Stimulated activated CD4-positive, alpha-beta T cell treated with anti-CD3 and anti-CD28 coated beads, TNF-alpha, amount 100 ng/mL, for 4 hours (primary cell): ENCODE measurements around the gene MYO7B.

Source experiments
- DNase-seq, 3 experiments: peaks; one replicate each; pipeline ENCODE4 v3.0.0-alpha.2; 2020; ENCODE audit warnings: low read depth in 3 of 3

Gene MYO7B

DNA sequence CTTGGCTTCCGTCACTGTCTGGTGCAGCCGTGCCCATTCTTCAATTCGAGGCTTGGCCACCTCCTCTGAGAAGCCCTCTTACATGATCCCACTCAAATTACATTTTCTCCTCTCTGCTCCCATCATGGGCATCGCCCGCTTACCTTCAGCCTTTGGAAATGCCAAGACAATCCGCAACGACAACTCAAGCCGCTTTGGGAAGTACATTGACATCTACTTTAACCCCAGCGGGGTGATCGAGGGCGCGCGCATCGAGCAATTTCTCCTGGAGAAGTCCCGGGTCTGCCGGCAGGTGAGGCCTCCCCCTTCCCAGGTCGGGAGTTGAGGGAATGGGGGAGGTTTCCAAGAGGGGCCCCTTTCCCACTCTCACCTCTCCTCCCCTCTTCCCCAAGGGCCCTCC lies 38.3 kb downstream of the MYO7B start:
- no peak for DNase-seq

DNA sequence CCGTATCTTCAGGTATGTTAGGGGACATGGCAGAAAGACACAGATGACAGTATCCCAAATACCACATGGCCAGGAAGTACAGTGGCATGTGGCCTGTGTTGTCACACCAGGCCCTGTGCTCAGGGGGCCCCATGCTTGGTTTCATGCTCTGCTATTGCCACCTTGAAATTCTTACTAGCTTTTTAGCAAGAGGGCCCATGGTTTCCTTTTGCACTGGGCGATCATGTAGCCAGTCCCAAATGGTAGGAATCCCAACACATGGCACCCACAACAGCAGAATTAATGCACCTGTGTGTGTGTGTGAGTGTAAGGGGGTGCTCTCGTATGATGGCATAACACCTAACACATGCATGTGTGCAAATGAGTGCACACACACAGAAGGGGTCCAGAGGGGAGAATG lies 39.2 kb downstream of the MYO7B start:
- DNase-seq, result no peak

DNA sequence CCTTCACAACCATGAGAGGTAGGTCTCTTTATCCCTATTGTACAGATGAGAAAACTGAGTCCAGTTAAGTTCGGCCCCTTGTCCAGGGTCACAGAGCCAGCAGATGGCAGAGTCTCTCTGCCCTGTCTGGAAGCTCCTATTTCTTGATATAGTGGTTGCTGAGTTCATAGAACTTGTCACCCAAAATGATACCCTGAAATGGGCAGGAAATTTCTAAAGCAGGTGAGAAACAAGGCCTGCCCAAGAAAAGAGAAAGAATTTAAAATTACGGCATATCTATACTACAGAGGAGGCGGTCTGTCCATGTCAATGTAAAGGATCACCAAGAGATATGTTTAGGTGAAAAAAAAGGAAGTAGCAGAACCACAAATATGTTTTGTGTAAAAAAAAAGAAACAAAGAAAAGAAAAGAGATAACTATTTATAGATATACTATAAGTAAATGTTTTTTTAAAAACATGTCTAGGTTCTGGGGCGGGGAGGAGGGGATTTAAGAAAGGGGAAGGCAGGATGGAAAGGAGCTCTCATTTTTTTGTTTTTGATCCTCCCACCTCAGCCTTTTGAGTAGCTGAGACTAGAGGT lies 39.8 kb downstream of the MYO7B start:
- DNase-seq, result no peak

DNA sequence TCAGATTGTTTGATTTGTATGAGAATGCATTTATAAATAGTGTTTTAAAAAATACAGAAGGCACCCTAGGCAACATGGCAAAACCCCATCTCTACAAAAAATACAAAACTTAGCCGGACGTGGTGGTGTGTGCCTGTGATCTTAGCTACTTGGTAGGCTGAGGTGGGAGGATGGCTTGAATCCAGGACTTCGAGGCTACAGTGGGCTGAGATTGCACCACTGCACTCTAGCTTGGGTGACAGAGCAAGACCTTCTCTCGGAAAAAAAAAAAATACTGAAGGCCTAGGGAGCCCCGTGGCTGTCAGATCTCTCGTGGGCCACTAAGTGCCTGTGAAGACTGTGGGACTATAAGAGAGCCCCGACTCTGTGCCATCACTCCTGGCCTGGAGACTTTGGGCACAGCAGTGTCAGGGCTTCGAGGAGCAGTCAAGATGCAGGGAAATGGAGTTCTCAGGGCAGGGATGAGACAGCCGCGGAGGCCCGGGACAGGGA lies 40.5 kb downstream of the MYO7B start:
- DNase-seq, result no peak

DNA sequence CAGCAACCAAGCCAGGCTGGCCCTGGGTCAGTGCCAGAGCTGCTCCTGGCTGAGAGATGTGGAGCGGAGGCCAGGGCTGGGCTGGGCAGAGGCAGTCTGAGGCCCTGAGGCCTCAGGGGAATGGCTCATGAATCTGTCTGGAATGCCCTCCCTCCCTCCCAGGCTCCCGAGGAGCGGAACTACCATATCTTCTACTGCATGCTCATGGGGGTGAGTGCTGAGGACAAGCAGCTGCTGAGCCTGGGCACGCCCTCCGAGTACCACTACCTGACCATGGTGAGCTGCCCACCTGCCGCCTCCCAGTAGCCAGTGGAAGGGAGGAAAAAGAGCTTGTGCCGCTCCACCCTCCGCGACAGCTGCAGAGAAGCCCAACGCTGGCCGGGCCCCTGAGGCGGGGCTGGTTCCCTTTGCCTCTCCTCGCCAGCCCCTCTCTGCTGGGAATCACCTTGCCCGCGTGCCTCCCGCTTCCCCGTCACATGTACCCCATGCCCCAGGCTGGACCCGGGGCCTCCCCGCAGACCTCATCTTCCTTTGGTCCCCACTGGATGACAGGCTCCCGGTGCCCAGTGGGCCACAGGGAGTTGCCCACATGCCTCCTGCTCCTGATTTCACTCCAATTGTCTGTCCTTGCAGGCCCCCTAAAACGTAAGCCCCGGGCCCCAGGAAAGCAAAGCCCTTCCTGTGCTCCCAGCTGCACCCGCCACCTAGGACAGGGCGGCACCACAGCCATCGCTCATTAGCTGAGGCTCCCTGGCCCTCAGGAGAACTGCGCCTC lies 41.1 kb downstream of the MYO7B start:
- no peak for DNase-seq

DNA sequence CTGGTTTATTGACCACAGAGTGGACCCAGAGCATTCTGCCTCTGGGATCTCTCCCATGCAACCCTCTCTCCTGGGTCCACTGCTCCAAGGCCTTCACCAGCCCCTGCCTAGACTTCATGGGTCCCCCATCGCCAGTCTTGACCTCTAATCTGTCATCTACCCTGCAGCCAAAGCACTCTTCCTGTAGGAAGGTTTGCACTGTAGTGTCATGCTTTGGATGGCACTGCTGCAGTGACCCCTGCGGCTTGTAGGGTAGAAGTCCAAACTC lies 41.7 kb downstream of the MYO7B start:
- no peak for DNase-seq

DNA sequence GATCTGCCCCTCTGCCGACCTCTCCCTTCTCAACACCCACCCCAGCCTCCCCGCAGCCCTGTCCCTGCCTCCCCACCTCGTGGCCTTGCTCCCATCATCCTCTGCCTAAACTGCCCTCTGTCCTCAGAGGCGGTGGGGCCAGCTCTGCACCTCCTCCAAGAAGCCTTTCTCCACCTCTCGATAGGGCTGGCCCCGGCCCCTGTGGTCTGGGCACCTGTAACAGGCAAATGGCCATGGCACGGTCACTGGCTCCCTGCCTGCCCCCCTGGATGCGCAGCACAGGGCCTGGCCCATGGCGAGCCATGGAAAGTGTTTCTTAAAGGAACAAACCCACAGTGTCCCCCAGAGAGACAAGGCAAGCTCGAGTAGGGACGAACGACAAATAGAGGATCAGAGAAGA lies 42.0 kb downstream of the MYO7B start:
- no peak for DNase-seq

DNA sequence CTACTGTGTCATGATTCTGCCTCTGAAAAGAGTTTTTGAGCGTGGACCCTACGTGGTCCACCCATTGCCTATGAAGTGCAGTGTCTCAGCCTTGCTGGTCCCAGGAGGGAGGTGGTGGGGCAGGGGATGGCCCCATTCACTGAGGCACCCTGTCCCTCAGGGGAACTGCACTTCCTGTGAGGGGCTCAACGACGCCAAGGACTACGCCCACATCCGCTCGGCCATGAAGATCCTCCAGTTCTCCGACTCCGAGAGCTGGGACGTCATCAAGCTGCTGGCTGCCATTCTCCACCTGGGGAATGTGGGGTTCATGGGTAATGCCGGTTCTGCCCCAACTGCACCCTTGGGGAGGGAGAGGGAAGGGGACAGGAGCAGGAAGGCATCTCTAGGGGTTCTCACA lies 42.5 kb downstream of the MYO7B start:
- no peak for DNase-seq

DNA sequence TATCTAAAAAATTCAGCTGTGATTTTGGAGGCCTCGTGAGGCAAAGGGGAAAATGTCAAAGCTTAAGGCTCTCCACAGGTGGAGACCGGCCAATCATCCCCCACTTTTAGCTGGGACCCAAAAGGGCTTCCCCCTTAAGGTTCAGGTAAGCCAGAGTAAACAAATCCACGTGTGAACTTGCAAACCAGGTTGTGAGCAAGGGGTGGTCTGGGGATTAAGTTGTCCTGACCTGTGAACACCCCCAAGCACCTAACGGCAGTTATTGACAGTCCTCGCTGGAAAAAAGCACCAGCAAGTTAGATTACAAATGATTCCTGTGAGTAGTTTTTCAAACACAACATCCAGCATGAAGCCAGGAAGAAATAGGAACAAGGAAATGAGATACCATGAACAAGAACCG lies 42.9 kb downstream of the MYO7B start:
- no peak for DNase-seq

DNA sequence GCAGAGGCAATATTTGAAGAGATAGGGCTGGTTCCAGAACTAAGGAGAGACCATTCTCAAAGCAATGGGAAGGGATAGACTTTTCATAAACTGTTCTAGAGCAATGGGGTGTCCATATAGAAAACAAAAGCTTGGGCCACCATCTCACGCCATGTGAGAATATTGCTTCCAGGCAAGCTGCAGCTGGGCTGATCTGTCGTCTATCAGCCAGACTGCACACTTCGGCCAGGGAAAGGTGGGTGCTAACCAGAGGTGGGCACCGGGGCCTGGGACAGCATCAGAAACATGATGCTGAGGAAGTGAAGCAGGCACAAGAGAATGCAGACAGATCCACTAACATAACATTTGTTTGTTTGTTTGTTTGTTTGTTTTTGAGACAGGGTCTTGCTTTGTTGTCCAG lies 43.7 kb downstream of the MYO7B start:
- DNase-seq, result no peak

DNA sequence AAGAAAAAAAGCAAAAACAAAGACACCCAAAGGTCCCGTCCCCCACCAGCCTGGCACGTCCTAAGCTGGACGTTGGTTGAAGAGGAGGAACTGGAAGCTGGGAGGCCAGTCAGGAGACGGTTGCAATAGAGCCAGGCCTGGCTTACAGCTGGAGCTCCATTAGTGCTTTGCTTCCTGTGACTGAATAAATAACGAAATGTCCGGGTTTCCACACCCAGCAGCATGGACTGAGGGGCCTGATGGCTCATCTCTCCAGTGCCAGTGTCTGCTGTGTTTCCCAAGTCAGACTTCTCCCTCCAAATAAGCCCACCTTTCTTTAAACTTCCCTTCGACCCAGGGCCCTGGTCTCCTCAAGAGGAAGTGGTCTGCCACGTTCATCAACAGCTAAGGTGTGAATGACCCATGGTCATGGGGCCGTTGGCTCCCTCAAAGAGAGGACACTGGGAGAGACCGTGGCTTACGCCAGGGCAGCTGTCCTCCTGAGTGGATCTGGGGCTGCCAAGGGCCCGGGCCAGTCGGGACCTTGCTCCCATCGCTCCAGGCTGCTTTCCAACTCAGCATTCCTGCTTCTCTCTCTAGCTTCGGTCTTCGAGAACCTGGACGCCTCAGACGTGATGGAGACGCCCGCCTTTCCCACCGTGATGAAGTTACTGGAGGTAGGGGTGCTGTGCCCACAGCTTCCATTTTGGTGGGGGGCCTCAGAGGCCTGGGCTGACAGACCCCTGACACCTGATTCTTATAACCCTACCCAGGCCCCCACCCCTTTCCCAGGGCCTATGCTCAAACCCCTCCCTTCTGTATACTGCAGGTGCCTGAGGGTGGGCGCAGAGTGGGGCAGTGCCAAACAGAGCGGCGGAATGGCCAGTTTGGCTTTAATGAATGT lies 44.9 kb downstream of the MYO7B start:
- no peak for DNase-seq

DNA sequence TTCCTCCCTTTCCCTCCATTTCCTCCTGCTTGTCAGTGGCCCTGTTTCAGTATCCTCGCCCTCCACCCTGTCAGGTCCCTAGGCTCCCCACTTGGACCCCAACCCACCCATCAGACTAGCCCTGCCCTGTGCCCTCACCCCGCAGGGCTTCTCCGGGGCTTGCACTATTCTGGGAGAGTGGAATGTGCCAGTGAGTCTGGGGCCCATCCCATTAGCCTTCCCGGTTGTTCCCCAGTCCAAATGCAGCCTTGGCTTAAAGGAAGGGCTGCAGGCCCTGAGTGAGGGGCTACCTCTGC lies 45.5 kb downstream of the MYO7B start:
- DNase-seq, result no peak

DNA sequence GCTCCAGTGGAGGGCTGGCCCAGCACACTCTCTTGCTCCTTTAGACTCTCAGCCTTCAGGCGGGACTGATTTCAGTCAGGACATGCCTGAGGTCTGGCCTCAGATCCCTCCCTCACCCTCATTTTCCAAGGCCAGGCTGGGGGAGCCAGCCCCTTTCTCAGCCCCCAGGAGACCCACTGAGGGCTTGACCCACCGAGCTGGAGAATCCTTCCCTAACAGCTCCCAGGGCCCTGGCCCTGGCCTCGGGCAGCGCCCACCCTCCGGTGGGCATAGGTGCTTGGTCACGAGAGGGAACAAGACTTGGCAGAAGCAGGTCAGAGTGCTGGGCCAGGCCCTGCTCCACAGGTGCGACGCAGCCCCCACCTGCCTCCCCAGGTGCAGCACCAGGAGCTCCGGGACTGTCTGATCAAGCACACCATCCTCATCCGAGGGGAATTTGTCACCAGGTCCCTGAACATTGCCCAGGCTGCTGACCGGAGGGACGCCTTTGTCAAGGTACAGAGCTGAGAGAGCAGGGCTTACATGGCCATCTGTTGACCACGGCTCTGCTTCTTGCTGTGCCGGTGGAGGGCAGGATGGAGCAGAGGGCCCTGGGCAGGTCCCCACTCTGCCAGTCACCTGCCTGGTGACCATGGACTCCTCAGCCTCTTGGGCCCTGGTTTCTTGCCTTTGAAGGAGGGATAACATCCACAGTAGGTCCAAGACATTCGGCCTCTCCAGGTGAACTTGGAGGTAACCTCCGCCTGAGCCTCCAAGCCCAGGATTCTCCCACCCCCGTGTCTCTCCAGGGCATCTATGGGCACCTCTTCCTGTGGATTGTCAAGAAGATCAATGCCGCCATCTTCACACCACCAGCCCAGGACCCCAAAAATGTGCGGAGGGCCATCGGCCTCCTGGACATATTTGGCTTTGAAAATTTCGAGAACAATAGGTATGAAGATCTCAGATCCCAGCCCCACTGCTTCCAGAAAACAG lies 46.3 kb downstream of the MYO7B start:
- no peak for DNase-seq

DNA sequence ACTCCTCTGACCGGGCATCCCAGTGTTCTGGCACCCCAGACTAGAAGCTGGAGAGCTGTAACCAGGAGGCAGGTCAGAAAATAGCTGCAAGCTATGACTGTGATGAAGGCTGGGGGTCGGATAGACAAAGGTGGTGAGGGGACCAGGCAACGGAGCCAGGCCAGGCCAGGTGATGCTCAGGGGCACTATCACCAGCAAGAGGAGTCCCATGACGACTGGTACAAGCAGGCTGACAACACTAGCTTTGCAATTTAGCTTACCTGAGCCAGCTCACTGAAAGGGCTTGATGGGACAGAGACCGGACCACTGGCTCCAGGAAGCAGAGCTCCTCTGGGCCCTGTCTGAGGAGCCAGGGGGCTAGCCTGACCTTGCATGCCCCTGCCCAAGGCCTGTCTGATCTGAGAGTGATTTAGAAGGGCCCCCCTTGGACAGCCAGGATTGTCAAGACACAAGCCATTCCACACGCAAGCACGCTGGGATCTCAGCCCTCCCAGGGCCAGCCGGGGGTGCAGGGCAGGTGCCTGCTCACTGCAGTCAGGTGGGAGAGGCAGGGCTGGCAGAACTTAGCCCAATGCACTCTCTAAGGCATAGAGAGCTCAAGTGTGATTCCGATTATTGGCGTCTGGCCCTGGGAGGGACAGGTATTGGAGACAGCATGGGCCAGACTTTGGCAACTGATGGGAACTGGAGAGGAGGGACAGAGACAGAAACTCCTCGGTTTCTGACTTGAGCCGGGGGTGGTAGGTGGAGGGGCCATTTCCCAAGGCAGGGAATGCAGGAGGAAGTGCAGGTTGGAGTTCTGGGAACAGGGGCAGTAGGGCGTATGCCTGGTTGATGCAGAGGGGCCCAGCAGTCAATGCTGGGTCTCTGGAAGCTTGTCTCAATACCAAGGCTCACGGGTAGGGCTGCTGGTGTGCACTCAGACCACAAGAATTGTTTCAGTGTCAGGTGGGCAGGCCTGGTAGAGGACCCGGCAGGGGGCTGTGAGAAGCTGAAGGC lies 47.7 kb downstream of the MYO7B start:
- no peak for DNase-seq

DNA sequence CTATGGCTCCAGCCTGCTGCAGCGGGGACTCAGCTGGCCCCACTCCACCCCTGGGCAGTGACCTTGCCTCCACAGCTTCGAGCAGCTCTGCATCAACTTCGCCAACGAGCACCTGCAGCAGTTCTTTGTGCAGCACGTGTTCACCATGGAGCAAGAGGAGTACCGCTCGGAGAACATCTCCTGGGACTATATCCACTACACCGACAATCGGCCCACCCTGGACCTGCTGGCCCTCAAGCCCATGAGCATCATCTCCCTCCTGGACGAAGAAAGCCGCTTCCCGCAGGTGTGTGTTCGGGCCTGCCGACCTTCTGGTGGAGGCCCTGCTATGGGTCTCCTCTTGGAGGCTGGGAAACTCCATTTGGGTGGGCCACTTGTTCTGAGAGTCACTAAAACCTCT lies 48.6 kb downstream of the MYO7B start:
- no peak for DNase-seq

DNA sequence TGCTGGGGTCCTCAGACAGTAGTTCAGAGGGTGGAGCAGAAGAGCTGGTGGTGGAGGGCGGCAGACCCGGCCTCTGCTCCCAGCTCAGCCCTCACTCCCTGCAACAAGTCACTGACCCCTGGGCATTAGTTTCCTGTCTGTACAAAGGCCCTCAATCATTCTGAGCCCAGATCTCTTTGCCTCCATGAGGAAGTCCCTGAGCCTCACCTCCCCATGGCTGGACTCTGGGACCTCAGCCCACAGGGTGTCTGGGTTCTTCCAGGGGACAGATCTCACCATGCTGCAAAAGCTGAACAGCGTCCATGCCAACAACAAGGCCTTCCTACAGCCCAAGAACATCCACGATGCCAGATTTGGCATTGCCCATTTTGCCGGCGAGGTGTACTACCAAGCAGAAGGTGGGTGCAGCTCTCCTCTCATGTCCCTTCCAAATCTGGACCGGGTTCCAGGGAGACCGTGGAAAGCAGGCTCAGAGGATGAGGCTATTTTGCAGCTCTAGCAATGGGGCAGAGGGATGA lies 49.1 kb downstream of the MYO7B start:
- no peak for DNase-seq

DNA sequence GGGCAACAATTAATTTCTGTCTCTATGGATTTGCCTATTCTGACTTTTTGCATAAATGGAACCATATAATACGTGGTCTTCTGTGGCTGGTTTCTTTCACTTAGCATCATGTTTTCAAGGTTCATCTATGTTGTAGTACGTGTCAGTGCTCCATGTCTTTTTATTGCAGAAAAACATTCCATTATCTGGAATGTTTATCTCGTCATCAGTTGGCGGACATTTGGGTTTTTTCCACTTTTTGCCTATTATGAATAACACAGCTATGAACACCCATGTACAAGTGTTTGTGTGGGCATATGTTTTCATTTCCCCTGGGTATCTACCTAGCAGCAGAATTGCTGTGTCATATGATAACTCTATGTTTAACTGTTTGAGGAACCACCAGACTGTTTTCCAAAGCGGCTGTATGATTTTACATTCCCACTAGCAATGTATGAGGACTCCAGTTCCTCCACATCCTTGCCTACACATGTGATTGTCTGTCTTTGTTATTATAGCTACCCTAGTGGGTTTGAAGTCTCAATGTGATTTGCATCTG lies 49.9 kb downstream of the MYO7B start:
- DNase-seq, result no peak

DNA sequence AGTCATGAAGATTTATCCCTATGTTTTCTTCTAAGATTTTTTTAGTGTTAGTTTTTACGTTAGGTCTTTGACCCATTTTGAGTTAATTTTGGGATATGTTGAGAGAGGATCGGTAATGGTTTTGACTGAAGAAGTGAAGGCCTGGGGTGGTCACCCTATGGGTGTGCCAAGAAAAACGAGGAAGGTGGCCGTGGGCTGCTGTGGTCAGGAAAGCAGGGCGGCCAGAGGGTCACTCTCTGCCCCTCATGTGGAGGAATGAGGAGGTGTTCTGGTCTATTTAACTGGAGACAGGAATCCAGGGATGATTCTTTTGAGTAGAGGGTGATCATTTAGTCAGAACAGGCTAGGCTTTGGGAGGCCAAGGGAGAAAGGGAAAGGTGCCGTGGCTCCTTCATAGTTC lies 50.7 kb downstream of the MYO7B start:
- DNase-seq, result no peak

DNA sequence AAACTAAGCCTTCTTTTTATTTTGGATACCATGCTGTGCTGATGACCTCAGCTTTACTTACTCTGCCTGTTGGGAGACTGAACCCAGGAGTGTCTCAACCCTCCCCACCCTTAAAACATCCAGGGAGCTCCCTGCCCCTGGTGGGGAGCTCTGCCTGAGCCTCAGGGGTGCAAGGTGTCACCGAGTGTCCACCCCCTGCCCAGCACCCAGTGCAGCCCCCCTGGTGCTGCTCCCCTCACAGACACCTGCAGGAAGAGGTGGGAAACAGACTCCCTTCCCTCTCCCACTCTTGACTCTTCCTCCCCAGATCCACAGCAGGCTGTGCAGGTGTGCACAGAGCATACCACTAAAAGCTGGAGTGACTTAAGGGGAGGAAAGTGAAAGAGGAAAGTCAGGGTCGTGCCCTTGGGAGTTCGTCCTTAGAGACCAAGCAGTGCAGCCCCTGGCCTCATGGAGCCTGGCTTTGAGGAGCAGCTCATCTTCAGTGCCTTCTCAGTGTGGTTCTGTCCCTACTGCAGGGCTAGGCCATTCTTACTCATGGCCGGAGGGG lies 51.3 kb downstream of the MYO7B start:
- no peak for DNase-seq

DNA sequence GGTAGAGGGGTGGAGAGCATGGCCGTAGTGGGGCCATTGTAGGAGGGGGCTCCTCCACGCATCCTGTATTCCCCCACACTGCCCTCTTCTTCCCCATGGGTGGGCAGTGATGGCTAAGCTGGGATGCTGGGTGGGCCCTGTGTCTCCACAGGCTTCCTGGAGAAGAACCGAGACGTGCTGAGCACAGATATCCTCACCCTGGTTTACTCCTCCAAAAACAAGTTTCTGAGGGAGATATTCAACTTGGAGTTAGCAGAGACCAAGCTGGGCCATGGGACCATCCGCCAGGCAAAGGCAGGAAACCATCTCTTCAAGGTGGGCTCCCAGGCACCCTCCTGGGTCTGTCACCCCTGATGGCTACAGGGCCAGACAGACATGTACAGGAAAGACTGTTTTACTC lies 52.8 kb downstream of the MYO7B start:
- no peak for DNase-seq
